AG09319 (cell line): ENCODE results near the gene ZBTB44.

Source experiments
- DNase-seq: peaks from one replicate; pipeline ENCODE4 v3.0.0-alpha.2; 2010; ENCODE audit warnings: low read depth; ENCODE audit errors: extremely low read depth
- TF ChIP-seq, protein P1 (sequence below): IDR thresholded peaks from 2 replicates; pipeline ENCODE4 v1.5.1; 2011; ENCODE audit warnings: low read depth, mild to moderate bottlenecking, inconsistent platforms, low read length, moderate library complexity

The ZBTB44 gene

DNA sequence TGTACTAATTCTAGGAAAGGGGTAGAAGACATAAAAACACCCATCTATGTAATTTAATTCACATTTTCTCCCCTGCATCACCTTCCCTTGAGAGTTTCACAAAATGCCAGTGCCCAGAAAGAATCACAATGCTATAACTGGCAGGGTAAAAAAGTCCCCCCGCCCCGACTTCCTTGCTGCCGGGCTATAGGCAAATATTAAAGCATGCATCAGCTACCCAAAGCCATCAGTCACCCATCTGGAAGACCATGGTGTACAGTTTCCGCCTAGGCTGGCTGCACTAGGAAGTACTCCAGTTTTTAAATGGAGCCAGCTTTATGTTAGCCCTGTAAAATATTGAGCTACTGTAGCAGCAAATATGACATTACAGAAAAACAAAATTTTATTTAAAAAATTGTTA lies 87.3 kb downstream of the ZBTB44 start:
- no peak for DNase-seq
- TF ChIP-seq, protein P1, sequence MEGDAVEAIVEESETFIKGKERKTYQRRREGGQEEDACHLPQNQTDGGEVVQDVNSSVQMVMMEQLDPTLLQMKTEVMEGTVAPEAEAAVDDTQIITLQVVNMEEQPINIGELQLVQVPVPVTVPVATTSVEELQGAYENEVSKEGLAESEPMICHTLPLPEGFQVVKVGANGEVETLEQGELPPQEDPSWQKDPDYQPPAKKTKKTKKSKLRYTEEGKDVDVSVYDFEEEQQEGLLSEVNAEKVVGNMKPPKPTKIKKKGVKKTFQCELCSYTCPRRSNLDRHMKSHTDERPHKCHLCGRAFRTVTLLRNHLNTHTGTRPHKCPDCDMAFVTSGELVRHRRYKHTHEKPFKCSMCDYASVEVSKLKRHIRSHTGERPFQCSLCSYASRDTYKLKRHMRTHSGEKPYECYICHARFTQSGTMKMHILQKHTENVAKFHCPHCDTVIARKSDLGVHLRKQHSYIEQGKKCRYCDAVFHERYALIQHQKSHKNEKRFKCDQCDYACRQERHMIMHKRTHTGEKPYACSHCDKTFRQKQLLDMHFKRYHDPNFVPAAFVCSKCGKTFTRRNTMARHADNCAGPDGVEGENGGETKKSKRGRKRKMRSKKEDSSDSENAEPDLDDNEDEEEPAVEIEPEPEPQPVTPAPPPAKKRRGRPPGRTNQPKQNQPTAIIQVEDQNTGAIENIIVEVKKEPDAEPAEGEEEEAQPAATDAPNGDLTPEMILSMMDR = no peak

DNA sequence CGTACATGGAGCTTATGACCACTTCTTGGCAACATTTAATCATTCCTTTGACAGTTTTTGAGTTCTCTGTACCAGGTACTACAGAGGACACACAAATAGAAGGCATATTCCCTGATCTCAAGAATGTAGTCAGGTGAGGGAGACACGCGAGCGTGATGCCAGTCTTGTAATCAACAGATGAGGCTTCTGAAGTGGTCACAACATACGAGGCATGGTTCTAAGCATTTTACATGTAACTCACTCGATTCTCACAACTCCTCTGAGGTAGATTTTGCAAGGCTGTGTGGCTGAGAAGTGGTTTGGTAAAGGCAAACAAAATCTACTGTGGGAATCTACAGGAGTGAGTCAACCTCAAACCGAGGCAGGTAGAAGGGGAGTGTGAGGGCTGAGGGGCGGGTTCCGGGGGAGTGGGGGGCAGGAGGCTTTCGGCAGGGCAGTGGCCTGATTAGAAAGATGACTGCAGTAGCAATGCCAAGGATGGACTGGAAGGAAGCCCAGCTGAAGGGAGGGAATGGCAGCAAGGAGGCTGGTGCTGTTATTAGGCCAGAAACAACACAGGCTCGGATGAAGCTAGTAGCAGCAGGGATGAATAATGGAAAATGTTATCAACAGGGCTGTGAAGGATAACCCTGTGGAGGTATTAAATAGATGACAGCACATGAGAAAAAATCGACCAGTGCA lies 91.3 kb downstream of the ZBTB44 start:
- TF ChIP-seq, protein P1 = no peak
- DNase-seq = no peak

DNA sequence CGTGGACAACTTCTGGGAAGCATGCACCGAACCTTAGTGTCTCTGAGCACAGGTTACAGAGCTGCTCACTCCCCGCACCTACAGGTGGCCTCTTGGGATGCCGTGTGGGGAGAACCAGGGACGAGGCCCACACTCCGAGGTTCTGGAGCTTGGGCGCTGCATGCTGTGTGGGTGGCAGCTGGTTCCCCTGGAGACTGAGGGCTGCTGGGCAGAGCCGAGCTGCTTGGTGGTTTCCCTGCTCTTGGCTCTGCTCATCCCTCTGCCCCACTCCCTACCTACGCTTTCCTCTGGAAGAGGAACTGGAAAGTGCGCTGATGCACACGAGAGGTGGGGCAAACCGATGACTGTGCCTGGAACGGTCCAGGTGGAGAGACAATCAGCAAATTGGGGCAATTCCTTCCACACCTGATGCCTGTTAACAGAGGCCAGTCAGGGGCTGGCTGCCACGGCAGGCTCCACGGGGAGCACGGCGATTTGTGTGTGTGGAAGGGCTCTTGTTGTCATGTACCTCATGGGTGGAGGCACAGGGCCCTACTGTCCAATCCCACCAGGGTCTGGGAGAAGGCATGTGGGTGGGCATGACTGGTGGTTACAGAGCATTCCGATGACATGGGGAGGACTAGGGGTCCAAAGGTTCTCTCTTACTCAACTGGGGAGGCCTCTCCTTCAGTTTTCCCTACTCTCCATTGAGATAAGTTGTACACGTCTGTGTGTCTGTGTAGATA lies 94.2 kb downstream of the ZBTB44 start:
- DNase-seq = no peak
- TF ChIP-seq, protein P1 = no peak

- TF ChIP-seq, protein P1 = no peak
- no peak for DNase-seq
Observed at GRCh38 chr11:130219148-130219547, 95.6 kb downstream of the ZBTB44 start.

- no peak for DNase-seq
- TF ChIP-seq, protein P1 = no peak
Observed at GRCh38 chr11:130218501-130219070, 96.1 kb downstream of the ZBTB44 start.

DNA sequence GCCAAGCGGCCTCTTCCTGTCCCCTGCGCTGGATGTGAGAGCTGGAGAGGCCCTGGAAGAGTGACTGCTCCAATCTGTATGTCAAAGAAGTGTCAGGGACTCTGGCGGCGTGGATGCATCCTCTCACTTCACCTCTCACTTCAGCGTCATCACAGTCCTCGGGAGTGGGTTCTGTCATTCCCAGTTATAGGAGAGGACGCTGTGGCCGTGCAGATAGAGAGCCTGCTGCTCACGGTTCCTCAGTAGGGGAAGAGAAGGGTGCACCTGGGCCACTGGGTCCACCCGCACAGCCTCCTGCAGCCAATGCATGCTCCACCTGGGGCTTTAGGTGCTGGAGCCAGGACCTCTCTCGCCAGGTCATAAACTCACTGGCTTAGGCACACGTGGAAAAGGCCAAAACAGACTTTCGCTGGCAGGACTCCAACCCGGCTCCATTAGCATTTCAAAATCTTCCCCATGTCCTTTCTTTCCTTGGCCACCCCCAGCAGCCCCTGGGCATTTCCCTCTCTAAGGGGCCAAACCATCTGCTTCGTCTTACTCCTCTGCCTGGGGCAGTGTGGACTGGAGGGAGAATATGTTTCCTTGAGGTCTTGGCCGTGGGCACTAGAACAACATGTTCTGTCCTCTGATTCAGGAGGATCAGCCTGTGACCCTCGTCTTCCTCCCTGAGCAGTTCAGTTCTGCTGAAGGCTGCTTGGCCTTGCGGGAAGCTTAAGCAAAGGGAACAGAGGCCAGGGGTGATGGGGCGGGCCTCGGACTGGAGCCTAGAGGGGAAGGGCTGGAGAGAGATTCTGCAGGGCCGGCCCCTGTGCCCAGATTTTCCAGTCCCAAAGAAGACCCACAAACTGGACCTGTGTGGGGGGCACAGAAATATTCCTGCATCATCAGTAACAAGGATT lies 97.3 kb downstream of the ZBTB44 start:
- no peak for DNase-seq
- TF ChIP-seq, protein P1 = no peak
